GM19099 (cell line): ENCODE measurements around the gene MCRIP1.

ENCODE experiments used
- POLR2A ChIP-seq: IDR thresholded peaks from 3 replicates; pipeline ENCODE4 v1.6.1; 2011; ENCODE audit warnings: low read depth; ENCODE audit not compliant: insufficient read length; ENCODE audit errors: extremely low read depth

The MCRIP1 gene

DNA sequence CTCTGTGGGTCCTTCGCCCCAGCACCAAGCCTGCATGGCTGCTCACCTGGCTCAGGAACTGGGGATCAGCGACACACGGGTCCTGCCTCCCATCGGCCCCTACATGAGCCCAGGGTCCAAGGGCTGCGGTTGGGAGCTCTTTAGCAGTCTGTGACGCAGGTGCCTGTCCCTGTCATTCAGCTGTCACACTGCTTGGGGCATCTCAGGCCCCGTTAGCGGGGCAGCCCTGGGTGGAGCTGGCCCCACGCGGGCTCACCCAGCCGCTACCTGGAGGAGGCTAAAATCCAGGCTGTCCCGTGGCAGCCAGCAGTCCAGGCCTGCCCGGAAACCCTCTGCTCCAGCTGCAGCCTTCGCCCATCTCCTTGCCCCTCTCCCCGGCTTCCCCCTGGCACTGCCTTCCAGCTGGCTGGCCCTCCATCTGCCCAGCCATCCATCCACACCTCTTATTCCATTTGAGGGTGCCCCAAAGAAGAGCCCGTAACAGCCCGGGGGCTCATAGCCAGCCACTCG is 25.8 kb downstream of the MCRIP1 start:
- TF ChIP-seq POLR2A, result no peak

GRCh38 chr17:81806461-81807209 is 26.5 kb downstream of the MCRIP1 start:
- no peak for TF ChIP-seq POLR2A

DNA sequence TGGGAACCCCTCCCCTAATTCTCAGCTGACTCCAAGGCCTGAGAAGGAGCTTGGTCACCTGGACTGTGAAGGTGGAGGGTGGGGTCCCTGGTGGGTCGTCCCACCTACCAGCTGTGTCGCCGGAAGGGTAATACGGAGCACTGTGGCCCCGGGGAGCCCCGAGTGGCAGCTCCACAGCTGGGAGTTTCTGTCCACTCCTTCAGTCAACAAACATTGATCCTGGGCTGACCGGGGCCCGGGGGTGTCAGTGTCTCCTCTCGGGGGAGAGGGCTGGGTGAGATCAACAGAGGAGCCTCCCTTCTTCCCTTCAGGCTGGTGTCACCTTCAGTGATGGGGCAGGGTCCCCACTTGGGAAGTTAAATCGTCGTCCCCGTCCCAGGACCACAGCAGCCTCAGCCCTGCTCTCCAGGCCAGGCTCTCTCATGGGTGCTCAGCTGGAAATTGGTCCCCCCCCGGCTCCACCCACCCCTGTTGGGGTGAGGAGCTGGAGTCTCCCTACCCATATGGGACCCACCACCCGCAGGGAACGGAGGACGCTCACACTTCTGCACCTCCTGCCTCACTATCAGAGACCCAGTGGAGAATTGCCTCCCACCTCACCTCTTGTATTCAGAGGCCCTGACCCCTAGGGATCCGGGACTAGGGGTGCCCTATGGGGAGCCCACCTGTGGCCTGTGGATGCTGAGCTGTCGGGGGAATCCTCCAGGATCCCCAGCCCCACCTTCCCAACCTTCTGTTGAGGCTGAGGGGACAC is 27.2 kb downstream of the MCRIP1 start:
- no peak for TF ChIP-seq POLR2A

GRCh38 chr17:81804559-81805399 is 28.3 kb downstream of the MCRIP1 start:
- no peak for TF ChIP-seq POLR2A

DNA sequence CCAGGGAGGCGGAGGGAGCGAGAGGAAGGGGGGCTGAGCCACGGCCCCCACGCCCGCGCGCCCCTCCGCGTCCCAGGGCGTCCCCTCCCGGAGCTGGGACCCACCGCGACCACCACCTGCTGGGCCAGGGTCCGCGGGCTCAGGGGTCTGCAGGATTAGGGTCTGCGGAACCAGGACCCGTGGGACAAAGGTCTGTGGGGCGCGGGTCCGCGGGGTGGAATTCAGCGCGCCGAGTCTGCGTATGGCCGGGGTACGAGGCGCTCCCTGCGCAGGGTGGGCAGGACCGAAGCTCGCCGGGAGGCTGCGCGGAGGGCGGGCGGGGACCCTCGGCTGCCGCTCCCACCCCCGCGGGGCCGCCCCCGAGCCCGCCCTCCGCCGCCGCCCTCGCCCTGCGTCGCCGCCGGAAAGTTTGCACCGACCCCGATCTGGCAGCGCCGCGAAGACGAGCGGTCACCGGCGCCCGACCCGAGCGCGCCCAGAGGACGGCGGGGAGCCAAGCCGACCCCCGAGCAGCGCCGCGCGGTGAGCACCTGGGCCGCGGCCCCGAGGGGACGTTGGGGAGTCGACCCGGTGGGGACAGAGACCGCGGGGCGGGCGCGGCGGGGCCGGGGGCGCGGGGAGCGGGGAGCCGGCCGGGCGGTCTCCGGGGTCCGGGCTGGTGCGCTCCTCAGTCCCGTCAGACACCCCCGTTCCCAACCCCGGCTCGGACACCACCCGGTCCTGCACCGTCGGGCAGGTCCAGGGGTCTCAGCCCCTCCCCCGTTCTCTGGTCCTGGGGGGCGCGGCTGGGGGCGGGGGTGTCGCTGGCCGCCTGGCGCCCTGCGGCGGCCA is 29.1 kb downstream of the MCRIP1 start, which contains the start of gene GCGR:
GCGR (plus strand) TSS at position 423 of the 831 bp plus-strand sequence. CDS start 4,869 bp downstream, outside the sequence.
- no peak for TF ChIP-seq POLR2A

DNA sequence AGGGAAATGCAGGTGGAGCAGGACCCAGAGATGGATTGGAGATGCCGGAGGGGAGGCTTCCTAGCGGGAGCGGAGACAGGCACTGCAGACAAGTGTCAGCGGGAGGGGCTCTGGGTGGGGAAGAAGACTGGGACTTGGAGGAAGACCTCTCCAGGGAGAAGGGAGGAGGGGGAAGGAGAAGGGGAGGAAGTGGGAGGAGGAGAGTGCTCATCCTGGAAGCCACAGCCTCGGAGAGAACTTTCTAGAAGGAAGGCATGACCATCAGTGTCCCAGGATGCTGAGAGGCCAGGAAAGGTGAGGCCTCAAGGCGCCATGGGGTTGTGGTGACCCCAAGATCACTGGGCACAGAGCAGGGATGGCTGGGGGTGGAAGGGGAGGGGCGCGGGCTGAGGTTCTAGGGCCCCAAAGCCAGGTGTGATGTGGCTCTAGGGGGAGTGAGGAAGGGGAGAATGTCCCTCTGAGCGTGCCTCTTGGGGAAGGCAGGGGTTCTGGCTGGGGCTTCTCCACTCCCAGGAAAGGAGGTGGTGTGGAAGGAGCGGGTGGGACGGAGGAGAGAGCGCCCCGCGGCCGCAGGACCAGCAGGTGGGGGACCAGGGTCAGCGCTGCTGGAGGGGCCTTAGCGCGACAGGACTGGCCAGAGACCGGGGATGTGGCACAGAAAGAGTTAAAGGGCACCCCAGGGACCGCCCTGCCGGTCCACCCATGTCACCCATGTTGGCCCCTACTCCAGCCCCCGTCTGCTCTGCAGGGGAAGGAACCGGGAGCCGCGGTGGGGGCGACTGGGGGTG is 30.0 kb downstream of the MCRIP1 start:
- no peak for TF ChIP-seq POLR2A

DNA sequence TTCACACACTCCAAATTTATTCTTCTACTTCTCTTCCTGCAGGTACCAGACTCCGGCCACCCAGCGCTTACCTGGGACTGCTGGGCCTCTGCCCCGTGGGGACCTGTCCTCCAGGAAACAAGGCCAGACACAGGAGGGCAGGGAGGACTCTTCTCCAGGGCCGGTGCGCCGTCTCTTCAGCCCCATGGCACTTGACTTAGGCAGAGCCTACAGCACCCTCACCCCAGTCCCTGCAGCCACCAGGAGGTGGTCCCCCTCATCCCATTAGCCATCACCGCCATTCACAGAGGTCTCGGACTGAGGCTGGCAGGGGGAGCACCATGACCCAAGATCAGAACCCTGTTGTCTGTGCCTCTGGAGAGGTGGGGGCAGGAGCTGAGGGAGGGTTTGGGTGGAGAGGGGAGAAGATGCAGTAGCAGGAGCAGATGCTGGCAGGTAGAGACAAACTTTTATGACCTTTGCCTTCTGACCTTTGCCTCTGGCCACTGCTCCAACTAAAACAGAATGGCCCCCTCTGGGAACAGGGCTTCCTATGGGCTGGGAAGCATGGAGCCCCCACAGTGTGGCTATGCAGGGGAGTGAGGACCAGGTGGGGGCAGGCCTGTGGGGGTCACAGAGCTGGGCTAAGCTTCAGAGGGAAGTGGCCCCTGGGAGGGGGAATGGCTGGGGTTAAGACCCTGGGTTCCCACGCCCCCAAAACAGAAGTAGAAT is 30.9 kb downstream of the MCRIP1 start:
- TF ChIP-seq POLR2A, result no peak

GRCh38 chr17:81801327-81801726 is 31.8 kb downstream of the MCRIP1 start:
- no peak for TF ChIP-seq POLR2A

DNA sequence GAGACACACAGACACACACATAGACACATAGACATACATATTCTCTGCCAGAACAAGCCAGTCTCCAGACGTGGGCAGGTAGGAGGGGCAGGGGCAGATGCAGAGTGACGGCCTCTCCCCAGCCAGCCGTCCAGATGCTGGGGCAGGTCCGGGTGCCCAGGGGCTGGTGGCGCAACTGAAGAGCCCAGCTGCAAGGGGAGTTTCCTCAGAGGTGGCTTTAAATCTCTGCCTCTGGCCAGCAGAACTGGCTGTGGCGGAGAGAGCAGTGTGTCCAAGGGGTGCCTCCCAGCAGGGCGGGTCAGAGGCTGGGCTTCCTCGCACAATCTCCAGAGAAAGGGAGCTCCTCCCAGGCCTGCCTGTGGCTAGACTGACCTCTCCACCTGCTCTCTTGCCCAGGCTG is 38.6 kb downstream of the MCRIP1 start:
- no peak for TF ChIP-seq POLR2A

DNA sequence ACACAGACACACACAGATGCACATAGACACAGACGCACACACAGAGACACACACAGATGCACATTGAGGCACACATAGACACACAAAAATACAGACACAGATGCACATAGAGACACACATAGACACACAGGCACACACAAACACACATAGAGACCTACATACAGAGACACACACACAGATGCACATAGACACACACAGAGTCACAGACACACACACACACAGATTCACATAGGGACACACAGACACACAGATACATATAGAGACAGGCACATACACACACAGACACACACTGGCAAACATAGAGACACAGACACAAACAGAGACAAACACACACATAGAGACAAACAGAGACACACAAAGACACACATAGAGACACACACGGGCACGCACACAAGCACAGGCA is 39.0 kb downstream of the MCRIP1 start:
- no peak for TF ChIP-seq POLR2A

DNA sequence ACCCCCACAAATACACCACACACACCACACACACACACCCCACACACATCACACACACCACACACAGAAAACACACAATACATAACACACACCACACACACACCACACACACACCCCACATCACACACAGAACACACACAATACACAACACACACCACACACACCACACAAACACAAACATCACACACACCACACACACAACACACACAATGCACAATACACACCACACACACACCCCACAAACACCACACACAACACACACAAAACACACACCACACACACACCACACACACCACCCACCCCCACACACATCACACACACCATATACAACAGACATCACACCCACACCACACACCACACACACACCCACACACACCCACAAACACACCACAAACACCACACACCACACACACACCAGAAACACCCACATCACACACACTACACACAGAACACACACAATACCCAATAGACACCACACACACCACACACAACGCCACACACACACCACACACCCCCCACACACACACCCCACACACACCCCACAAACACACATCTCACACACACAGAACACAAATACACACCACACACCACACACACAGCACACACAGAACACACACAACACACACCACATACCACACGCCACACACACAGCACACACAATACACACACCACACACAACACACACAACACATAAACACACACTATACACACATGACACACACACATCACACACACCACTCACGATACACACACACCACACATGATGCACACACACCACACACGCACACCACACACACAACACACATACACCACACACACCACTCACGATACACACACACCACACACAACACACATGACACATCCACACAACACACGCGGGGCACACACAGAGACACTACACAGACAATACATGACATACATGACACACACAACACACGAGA is 40.1 kb downstream of the MCRIP1 start:
- TF ChIP-seq POLR2A, result no peak
